ENCODE results near the gene SRPK3.
"Not testable (repeated sequence)": the region's sequence is repeated elsewhere in the genome, so short reads cannot be mapped to it uniquely, and the experiment has no call there.

The SRPK3 gene

GRCh38 chrX:153818064-153818463 is 37.2 kb downstream of the SRPK3 start:
- Histone ChIP-seq H3K4me1 (ENCODE audit: control insufficient read depth, insufficient read depth, low read length) (peaks cover 44% of the 10 kb centered on the region), H3K9me3 (ENCODE audit: control insufficient read depth, insufficient read depth, low read depth, low read length) (peaks cover 14% of the 10 kb centered on the region; the same call in 1 of the 2 replicates)
- not testable (repeated sequence) for H3K9ac ChIP-seq (ENCODE audit: low read length); H3K36me3 ChIP-seq (ENCODE audit: control insufficient read depth, insufficient read depth, low read length); H3K27me3 ChIP-seq (ENCODE audit: control insufficient read depth, insufficient read depth, low read length); H3K27ac ChIP-seq (ENCODE audit: low read depth, low read length); H3K4me3 ChIP-seq (ENCODE audit: low read depth, low read length)

DNA sequence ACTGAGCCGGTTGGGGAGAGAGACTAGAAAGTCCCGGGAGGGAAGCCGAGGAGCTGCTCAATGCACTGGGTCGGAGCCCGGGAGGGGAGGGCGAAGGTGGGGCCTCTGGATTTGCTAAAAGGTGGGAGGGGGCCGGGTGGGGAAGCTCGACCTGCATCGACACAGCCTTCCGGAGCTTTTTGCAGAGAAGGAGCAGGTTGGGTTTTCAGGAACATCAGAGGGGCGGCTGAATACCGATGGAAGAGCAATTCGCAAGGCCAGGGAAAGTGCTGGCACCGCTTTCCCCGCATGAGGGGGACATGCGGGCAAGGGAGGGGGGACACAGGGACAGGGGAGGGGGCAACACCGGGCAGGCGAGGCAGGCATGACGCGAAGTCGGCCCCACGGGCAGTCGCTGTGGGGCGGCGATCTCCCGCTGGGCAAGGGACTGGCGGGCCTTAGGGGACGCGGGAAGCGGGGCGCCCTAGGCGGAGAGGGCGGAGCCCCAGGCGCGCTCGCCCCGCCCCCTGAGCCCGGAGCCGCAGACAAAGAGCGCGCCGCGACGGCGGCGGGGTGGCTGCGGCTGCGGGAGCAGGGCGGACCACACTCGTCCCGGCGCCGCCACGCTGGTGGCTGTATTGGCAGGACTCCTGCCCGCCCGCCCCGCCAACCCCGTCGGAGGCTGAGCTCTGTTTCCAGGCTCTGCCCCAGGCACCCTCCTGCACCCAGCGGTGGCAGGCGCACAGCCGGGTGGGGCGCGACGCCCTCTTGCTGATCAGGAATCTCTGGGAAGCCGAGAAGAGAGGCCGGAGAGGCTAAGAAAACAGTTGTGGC is 37.9 kb downstream of the SRPK3 start:
- Histone ChIP-seq H3K9ac (ENCODE audit: low read length) (peak overlapping the region; percentile 87), H3K27ac (ENCODE audit: low read depth, low read length) (peak overlapping the region; percentile 85; the same call in 1 of the 2 replicates), H3K36me3 (ENCODE audit: control insufficient read depth, insufficient read depth, low read length) (no peaks in the 10 kb centered on the region), H3K27me3 (ENCODE audit: control insufficient read depth, insufficient read depth, low read length) (no peaks in the 10 kb centered on the region), H3K9me3 (ENCODE audit: control insufficient read depth, insufficient read depth, low read depth, low read length) (peaks cover 12% of the 10 kb centered on the region; the same call in 1 of the 2 replicates), H3K4me3 (ENCODE audit: low read depth, low read length) (peak overlapping the region; percentile 65), H3K4me1 (ENCODE audit: control insufficient read depth, insufficient read depth, low read length) (peaks cover 39% of the 10 kb centered on the region)

DNA sequence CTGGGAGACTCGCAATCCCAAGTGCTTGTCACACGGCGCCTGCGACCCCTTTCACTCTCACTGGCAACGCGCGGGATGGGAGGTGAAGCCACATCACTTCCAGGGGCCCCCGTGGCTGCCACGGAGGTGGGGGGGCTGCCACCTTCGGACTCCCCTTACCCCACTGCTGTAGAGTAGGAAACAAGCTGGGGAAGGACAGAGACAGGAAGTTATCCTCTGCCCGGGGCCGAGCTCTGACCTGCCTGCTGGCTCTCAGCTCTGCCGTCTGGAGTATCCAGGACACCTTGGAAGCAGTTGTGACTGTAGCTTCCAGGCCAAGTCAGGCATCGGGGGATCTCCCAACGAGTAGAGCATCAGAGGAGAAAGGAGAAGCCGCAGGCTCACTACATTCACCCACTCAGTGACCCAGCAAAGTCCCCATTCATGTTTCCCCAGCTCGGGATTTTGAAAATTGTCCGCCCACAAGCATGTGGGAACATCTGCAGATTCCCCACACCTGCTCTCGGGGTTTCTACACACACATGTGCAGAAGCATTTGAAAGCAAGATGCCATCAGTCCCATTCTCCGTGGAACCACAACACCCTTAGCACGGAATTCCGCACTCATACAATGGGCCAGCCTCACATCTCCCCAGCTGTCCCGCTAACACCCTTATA is 38.7 kb downstream of the SRPK3 start:
- Histone ChIP-seq H3K4me1 (ENCODE audit: control insufficient read depth, insufficient read depth, low read length) (peaks cover 47% of the 10 kb centered on the region), H3K4me3 (ENCODE audit: low read depth, low read length) (peak overlapping the region; percentile 65), H3K27me3 (ENCODE audit: control insufficient read depth, insufficient read depth, low read length) (no peaks in the 10 kb centered on the region), H3K36me3 (ENCODE audit: control insufficient read depth, insufficient read depth, low read length) (no peaks in the 10 kb centered on the region), H3K27ac (ENCODE audit: low read depth, low read length) (peak overlapping the region; percentile 85; the same call in 1 of the 2 replicates), H3K9ac (ENCODE audit: low read length) (peak overlapping the region; percentile 87), H3K9me3 (ENCODE audit: control insufficient read depth, insufficient read depth, low read depth, low read length) (peaks cover 14% of the 10 kb centered on the region; the same call in 1 of the 2 replicates)

DNA sequence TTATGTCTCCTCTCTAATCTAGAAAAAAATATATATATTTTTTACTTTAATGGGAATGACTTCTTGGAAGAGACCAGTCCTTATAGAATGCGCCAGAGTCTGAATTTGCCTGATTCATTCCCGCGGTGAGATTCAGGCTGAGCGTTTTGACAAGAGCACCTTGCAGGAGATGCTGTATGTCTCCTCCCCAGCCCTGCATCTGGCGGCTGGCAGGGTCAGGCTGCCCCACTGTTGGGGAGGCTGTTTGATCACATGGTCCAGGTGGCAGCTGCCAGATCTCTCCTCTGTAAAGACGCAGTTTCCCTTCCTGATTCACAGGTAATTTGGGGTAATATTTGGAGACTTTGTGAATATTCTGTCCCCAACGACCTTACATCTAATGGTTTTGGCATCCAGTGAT is 39.8 kb downstream of the SRPK3 start:
- H3K36me3 ChIP-seq (ENCODE audit: control insufficient read depth, insufficient read depth, low read length): no peaks in the 10 kb centered on the region
- no peak overlapping the region for H3K27ac ChIP-seq (ENCODE audit: low read depth, low read length)
- peaks cover 16% of the 10 kb centered on the region; the same call in 1 of the 2 replicates for H3K9me3 ChIP-seq (ENCODE audit: control insufficient read depth, insufficient read depth, low read depth, low read length)
- no peak overlapping the region for H3K9ac ChIP-seq (ENCODE audit: low read length)
- no peaks in the 10 kb centered on the region for H3K27me3 ChIP-seq (ENCODE audit: control insufficient read depth, insufficient read depth, low read length)
- H3K4me1 ChIP-seq (ENCODE audit: control insufficient read depth, insufficient read depth, low read length): peaks cover 48% of the 10 kb centered on the region
- H3K4me3 ChIP-seq (ENCODE audit: low read depth, low read length): no peak overlapping the region

DNA sequence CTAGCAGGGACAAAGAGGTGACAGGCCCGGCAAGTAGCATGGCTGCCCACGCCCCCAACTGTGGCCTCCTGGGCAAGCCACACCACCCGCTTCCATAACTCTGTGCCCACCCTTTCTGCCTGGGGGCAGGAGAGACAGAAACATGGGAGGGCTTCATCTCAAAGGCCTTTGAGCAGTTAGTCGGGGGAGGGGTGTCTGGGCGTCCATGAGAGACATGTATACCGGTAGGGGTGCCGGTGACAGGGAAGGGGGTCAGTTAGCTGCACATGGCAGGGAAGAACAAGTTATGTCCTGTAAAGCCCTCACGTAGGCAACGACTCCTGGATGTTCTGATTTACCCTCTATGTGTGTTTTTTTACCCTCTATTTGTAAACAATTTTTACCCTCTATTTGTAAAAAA is 40.2 kb downstream of the SRPK3 start:
- H3K4me3 ChIP-seq (ENCODE audit: low read depth, low read length): no peak overlapping the region
- H3K9ac ChIP-seq (ENCODE audit: low read length): no peak overlapping the region
- H3K27ac ChIP-seq (ENCODE audit: low read depth, low read length): no peak overlapping the region
- no peaks in the 10 kb centered on the region for H3K36me3 ChIP-seq (ENCODE audit: control insufficient read depth, insufficient read depth, low read length)
- no peaks in the 10 kb centered on the region for H3K27me3 ChIP-seq (ENCODE audit: control insufficient read depth, insufficient read depth, low read length)
- H3K4me1 ChIP-seq (ENCODE audit: control insufficient read depth, insufficient read depth, low read length): peaks cover 51% of the 10 kb centered on the region
- H3K9me3 ChIP-seq (ENCODE audit: control insufficient read depth, insufficient read depth, low read depth, low read length): peaks cover 16% of the 10 kb centered on the region; the same call in 1 of the 2 replicates

- Histone ChIP-seq H3K36me3 (ENCODE audit: control insufficient read depth, insufficient read depth, low read length) (peaks cover 4% of the 10 kb centered on the region; the same call in 1 of the 2 replicates), H3K4me3 (ENCODE audit: low read depth, low read length) (no peak overlapping the region), H3K27me3 (ENCODE audit: control insufficient read depth, insufficient read depth, low read length) (peaks cover 16% of the 10 kb centered on the region; the same call in 1 of the 2 replicates), H3K9ac (ENCODE audit: low read length) (no peak overlapping the region), H3K4me1 (ENCODE audit: control insufficient read depth, insufficient read depth, low read length) (peaks cover 65% of the 10 kb centered on the region), H3K27ac (ENCODE audit: low read depth, low read length) (no peak overlapping the region), H3K9me3 (ENCODE audit: control insufficient read depth, insufficient read depth, low read depth, low read length) (peaks cover 11% of the 10 kb centered on the region; the same call in 1 of the 2 replicates)
Observed at GRCh38 chrX:153824348-153824747, 43.5 kb downstream of the SRPK3 start.

DNA sequence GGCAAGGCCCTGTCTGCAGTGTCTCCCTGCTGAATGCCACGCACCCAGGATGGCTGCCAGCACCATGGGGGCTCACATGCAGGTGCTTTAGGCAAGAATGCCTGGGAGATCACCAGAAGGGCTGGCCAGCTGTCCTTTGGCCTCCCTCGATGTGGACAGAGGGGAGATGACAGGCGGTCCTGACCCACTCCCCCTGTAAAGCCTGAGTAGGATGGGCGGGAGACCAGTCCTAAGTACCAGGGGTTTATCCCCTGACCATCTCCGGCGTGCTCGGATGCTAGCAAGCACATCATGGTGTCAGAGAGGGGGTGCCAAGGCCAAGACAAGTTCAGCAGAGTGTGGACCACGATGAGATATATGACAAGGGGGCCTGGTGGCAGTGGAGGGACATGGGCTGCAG is 44.2 kb downstream of the SRPK3 start:
- no peak overlapping the region for H3K27ac ChIP-seq (ENCODE audit: low read depth, low read length)
- peaks cover 4% of the 10 kb centered on the region; the same call in 1 of the 2 replicates for H3K36me3 ChIP-seq (ENCODE audit: control insufficient read depth, insufficient read depth, low read length)
- H3K9me3 ChIP-seq (ENCODE audit: control insufficient read depth, insufficient read depth, low read depth, low read length): peaks cover 11% of the 10 kb centered on the region; the same call in 1 of the 2 replicates
- H3K4me1 ChIP-seq (ENCODE audit: control insufficient read depth, insufficient read depth, low read length): peaks cover 60% of the 10 kb centered on the region
- peak overlapping the region; percentile 23 for H3K9ac ChIP-seq (ENCODE audit: low read length)
- H3K27me3 ChIP-seq (ENCODE audit: control insufficient read depth, insufficient read depth, low read length): peaks cover 23% of the 10 kb centered on the region; the same call in 1 of the 2 replicates
- H3K4me3 ChIP-seq (ENCODE audit: low read depth, low read length): no peak overlapping the region

GRCh38 chrX:153827016-153827415 is 46.2 kb downstream of the SRPK3 start:
- peaks cover 11% of the 10 kb centered on the region; the same call in 1 of the 2 replicates for H3K9me3 ChIP-seq (ENCODE audit: control insufficient read depth, insufficient read depth, low read depth, low read length)
- peaks cover 52% of the 10 kb centered on the region for H3K4me1 ChIP-seq (ENCODE audit: control insufficient read depth, insufficient read depth, low read length)
- peak overlapping the region; percentile 86 for H3K4me3 ChIP-seq (ENCODE audit: low read depth, low read length)

GRCh38 chrX:153827903-153828302 is 47.1 kb downstream of the SRPK3 start:
- peaks cover 43% of the 10 kb centered on the region; the same call in 1 of the 2 replicates for H3K27me3 ChIP-seq (ENCODE audit: control insufficient read depth, insufficient read depth, low read length)
- H3K36me3 ChIP-seq (ENCODE audit: control insufficient read depth, insufficient read depth, low read length): peaks cover 4% of the 10 kb centered on the region; the same call in 1 of the 2 replicates
- peak overlapping the region; percentile 87 for H3K9ac ChIP-seq (ENCODE audit: low read length)
- peak overlapping the region; percentile 83; the same call in 1 of the 2 replicates for H3K27ac ChIP-seq (ENCODE audit: low read depth, low read length)
- peak overlapping the region; percentile 86 for H3K4me3 ChIP-seq (ENCODE audit: low read depth, low read length)
- H3K4me1 ChIP-seq (ENCODE audit: control insufficient read depth, insufficient read depth, low read length): peaks cover 49% of the 10 kb centered on the region
- peaks cover 13% of the 10 kb centered on the region; the same call in 1 of the 2 replicates for H3K9me3 ChIP-seq (ENCODE audit: control insufficient read depth, insufficient read depth, low read depth, low read length)

More at GRCh38 chrX:153827016-153827415, 46.2 kb downstream of the SRPK3 start:
- peak overlapping the region; percentile 87 for H3K9ac ChIP-seq (ENCODE audit: low read length)
- peaks cover 35% of the 10 kb centered on the region; the same call in 1 of the 2 replicates for H3K27me3 ChIP-seq (ENCODE audit: control insufficient read depth, insufficient read depth, low read length)
- peaks cover 4% of the 10 kb centered on the region; the same call in 1 of the 2 replicates for H3K36me3 ChIP-seq (ENCODE audit: control insufficient read depth, insufficient read depth, low read length)
- H3K27ac ChIP-seq (ENCODE audit: low read depth, low read length): peak overlapping the region; percentile 93

GRCh38 chrX:153828308-153828707 is 47.5 kb downstream of the SRPK3 start:
- peaks cover 43% of the 10 kb centered on the region; the same call in 1 of the 2 replicates for H3K27me3 ChIP-seq (ENCODE audit: control insufficient read depth, insufficient read depth, low read length)
- H3K4me3 ChIP-seq (ENCODE audit: low read depth, low read length): peak overlapping the region; percentile 86
- H3K27ac ChIP-seq (ENCODE audit: low read depth, low read length): peak overlapping the region; percentile 83; the same call in 1 of the 2 replicates
- H3K4me1 ChIP-seq (ENCODE audit: control insufficient read depth, insufficient read depth, low read length): peaks cover 49% of the 10 kb centered on the region
- peaks cover 4% of the 10 kb centered on the region; the same call in 1 of the 2 replicates for H3K36me3 ChIP-seq (ENCODE audit: control insufficient read depth, insufficient read depth, low read length)
- peak overlapping the region; percentile 87 for H3K9ac ChIP-seq (ENCODE audit: low read length)
- peaks cover 14% of the 10 kb centered on the region; the same call in 1 of the 2 replicates for H3K9me3 ChIP-seq (ENCODE audit: control insufficient read depth, insufficient read depth, low read depth, low read length)
